Mucosa of rectum (tissue), 2 donors: Measurements from ENCODE around the gene UGT2B7.

Experiments used
- H3K27ac ChIP-seq, 2 donors: one replicate each; pipeline ENCODE4 v1.7.0; 2013; ENCODE audit warnings: inconsistent platforms in 2 of 2, low read depth in 2 of 2, low read length in 2 of 2
- H3K27me3 ChIP-seq, 2 donors: one replicate each; pipeline ENCODE4 v1.7.0; 2013; ENCODE audit warnings: low read length in 2 of 2; ENCODE audit not compliant: control insufficient read depth in 2 of 2, insufficient read depth in 2 of 2
- H3K36me3 ChIP-seq, 2 donors: one replicate each; pipeline ENCODE4 v1.7.0; 2013; ENCODE audit warnings: low read length in 2 of 2; ENCODE audit not compliant: control insufficient read depth in 2 of 2, insufficient read depth in 2 of 2
- H3K4me1 ChIP-seq, 2 donors: one replicate each; pipeline ENCODE4 v1.7.0; 2013; ENCODE audit warnings: low read length in 2 of 2, mild to moderate bottlenecking in 1 of 2; ENCODE audit not compliant: control insufficient read depth in 2 of 2, insufficient read depth in 2 of 2
- H3K4me3 ChIP-seq, 2 donors: one replicate each; pipeline ENCODE4 v1.7.0; 2013; ENCODE audit warnings: low read length in 2 of 2
- H3K9ac ChIP-seq, 2 donors: one replicate each; pipeline ENCODE4 v1.7.0; 2013; ENCODE audit warnings: low read length in 2 of 2, low read depth in 1 of 2, mild to moderate bottlenecking in 1 of 2
- H3K9me3 ChIP-seq, 2 donors: one replicate each; pipeline ENCODE4 v1.7.0; 2013; ENCODE audit warnings: low read length in 2 of 2; ENCODE audit not compliant: control insufficient read depth in 2 of 2
- donor health status: healthy.
- donor health status: Normal muscosa, but diverticular disease.

UGT2B7 gene

DNA sequence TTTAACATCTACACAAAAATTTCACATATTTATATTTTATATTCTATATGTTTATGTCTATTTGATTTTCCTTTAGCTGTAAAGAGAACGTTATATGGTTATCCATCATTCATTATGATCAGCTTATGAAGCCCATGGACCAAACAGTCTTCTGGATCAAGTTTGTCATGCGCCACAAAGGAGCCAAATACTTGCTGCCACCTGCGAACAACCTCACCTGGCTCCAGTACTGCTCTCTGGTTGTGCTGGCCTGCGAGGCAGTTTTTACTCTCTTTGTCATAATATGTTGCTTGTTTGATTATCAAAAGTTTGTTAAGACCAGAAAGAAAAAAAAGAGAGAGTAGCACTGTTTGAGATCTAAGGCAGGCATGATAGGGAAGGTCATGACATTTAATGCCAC, 38.2 kb downstream of the UGT2B7 start:
- Histone ChIP-seq H3K27me3 (no peaks in the 10 kb centered on the region), H3K4me3 (no peak overlapping the region), H3K9me3 (no peaks in the 10 kb centered on the region), H3K36me3 (no peaks in the 10 kb centered on the region), H3K4me1 (no peaks in the 10 kb centered on the region), H3K9ac (no peak overlapping the region), H3K27ac (no peak overlapping the region)

DNA sequence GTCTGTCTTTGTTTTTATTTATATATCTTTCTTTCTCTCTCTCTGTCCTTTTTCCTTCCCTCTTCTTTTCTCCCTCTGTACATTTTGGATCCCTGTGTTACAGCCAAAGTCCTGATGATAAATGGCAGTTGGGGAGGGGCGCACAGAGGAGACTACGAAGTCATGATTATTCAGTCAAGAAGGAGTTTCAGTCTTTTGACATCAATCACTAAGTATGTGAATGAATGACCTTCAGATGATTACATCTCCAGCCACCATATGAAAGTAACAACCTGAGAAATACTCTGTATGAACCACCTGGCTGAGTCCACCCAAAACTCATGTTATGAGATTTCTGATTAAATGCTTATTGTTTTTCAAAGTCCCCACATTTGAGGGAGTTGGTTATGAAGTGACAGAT, 45.0 kb downstream of the UGT2B7 start:
- Histone ChIP-seq H3K4me1 (no peaks in the 10 kb centered on the region), H3K27me3 (no peaks in the 10 kb centered on the region), H3K4me3 (no peak overlapping the region), H3K9me3 (no peaks in the 10 kb centered on the region), H3K36me3 (no peaks in the 10 kb centered on the region), H3K27ac (no peak overlapping the region), H3K9ac (no peak overlapping the region)

GRCh38 chr4:69147334-69147733, 51.1 kb downstream of the UGT2B7 start:
- H3K4me1 ChIP-seq = no peaks in the 10 kb centered on the region
- no peaks in the 10 kb centered on the region for H3K36me3 ChIP-seq
- no peak overlapping the region for H3K4me3 ChIP-seq
- H3K27ac ChIP-seq = no peak overlapping the region
- H3K27me3 ChIP-seq = no peaks in the 10 kb centered on the region
- no peak overlapping the region for H3K9ac ChIP-seq
- H3K9me3 ChIP-seq = no peaks in the 10 kb centered on the region

DNA sequence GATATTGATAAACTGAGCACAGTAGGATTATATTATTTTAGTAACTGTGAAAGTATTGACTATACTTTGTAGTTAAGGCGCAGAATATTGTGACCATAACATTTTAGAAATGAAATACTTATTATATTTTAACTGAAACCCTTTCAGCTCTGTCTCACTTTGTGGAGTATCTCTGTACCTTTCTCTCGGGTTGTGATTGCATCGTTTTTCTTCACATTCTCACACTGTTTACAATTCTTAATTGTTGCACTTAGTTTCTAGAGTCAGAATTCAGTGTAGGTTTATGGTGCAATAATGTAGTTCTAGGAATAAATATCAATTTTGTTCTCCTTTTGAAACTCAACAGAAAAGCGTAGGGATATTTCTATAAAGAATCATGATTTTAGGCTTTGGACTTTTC, 57.7 kb downstream of the UGT2B7 start:
- Histone ChIP-seq H3K36me3 (no peaks in the 10 kb centered on the region), H3K27ac (no peak overlapping the region), H3K4me1 (no peaks in the 10 kb centered on the region), H3K4me3 (no peak overlapping the region), H3K9ac (no peak overlapping the region), H3K27me3 (no peaks in the 10 kb centered on the region), H3K9me3 (no peaks in the 10 kb centered on the region)

- H3K4me1 ChIP-seq = no peaks in the 10 kb centered on the region
- H3K36me3 ChIP-seq = no peaks in the 10 kb centered on the region
- no peaks in the 10 kb centered on the region for H3K27me3 ChIP-seq
- H3K27ac ChIP-seq = no peak overlapping the region
- no peak overlapping the region for H3K4me3 ChIP-seq
- H3K9me3 ChIP-seq = no peaks in the 10 kb centered on the region
- no peak overlapping the region for H3K9ac ChIP-seq
Observed at GRCh38 chr4:69156913-69157312, 60.6 kb downstream of the UGT2B7 start.
